Measurements from ENCODE around the gene B4GALNT4. TPM values are rescaled to one million over a fixed set of nuclear protein-coding genes. Genes with fewer than 3 reads are reported as not detected.

The B4GALNT4 gene
- total and polyA plus RNA-seq, 12 donors = 0.09 to 1.7 (median 0.56) TPM; not detected in 3

DNA sequence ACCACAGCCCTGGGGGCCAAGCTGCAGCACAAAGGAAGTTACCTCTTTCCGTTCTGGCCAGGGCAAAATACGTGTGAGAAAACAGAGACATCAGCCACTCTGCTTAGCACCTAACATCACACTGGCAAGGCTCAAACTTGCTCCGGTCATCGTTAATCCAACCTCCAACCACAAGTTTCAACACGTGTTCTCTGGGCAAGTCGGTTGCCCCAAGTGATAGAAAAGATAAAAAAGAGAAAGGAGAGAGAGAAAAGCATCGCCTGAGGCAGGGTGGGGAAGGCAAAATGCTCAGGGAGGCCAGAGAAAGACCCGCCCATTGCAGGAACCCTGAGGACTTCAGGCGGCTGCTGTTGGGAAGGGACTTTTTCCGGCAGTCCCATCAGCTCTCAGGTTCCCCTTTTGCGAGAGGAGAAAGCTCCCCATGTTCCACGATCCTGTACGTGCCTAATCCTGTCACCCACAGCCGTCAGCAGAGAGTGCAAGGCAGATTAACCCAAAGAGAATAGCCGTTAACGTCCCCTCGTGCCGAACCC is 18.5 kb upstream of the B4GALNT4 start:
- H3K4me1 ChIP-seq = peaks cover 5 to 55% (median 35%) of the 10 kb centered on the region in 9 donors
- H3K4me3 ChIP-seq = no peak overlapping the region
- TF ChIP-seq, protein P1, sequence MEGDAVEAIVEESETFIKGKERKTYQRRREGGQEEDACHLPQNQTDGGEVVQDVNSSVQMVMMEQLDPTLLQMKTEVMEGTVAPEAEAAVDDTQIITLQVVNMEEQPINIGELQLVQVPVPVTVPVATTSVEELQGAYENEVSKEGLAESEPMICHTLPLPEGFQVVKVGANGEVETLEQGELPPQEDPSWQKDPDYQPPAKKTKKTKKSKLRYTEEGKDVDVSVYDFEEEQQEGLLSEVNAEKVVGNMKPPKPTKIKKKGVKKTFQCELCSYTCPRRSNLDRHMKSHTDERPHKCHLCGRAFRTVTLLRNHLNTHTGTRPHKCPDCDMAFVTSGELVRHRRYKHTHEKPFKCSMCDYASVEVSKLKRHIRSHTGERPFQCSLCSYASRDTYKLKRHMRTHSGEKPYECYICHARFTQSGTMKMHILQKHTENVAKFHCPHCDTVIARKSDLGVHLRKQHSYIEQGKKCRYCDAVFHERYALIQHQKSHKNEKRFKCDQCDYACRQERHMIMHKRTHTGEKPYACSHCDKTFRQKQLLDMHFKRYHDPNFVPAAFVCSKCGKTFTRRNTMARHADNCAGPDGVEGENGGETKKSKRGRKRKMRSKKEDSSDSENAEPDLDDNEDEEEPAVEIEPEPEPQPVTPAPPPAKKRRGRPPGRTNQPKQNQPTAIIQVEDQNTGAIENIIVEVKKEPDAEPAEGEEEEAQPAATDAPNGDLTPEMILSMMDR (IDR thresholded peaks at IDR 0.05) = no peak
- no peak for DNase-seq
- H3K27me3 ChIP-seq = no peaks in the 10 kb centered on the region
- no peak for ATAC-seq
- intact Hi-C loops (cut with DNase I) = loop anchor here in 2 of 10 donors (10.0 kb wide), 2 partner anchors 46 to 146 kb away; partner anchors contain the start of genes BET1L (in 1 of the 2), IFITM2 (in 1 of the 2) and RIC8A (in 1 of the 2)
- H3K36me3 ChIP-seq = no peaks in the 10 kb centered on the region
- 67 to 76% methylated on average over 18 of the region's 18 CpGs for WGBS, 2 donors
- H3K27ac ChIP-seq = peak overlapping the region in 6 of 10 donors; percentile 7 to 39 (median 22)
- no peaks in the 10 kb centered on the region for H3K9me3 ChIP-seq

DNA sequence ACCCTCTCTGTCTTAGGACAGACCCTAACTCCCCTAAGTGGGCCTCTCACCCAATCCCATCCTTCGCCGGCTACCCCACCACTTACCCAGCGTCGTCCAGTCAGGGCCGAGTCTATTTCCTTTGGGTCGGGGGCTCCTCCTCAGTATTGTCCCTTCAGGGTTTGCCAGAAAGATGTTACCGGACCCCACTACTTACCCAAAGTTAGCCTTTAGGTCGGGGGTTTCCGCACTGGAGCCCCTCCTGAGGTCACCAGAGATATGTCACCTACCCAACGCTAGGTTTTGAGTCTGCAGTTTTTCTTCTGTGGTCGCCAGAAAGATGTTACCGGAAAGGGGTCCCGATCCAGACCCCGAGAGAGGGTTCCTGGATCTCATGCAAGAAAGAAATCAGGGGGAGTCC is 17.9 kb upstream of the B4GALNT4 start:
- intact Hi-C loops (cut with DNase I) = loop anchor here in 2 of 10 donors (10.0 kb wide), 2 partner anchors 47 to 147 kb away; partner anchors contain the start of genes BET1L (in 1 of the 2), IFITM2 (in 1 of the 2) and RIC8A (in 1 of the 2)
- no peak for DNase-seq

DNA sequence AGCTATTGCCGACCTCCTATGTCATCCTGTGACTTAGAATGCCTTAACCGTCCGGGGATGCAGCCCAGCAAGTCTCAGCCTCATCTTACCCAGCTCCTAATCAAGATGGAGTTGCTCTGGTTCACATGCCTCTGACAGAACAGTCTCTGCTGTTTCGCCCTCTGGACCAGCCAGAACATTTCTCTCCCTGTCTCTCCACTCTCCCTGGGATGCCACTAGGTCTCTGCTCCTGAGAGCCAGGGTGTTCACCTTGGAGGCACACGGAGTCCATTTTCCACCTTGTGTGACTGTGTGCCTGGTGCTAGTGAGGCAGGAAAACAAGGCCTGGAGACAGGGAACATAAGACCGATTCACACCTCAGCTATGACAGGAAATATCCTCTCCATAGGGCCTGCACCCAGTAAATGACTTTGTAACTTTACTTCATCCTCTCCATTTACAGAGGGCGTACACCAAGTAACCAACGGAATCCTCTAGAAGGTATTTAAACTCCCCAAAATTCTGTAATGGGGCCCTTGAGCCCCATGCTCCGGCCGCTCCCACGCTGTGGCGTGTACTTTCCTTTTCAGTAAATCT is 16.8 kb upstream of the B4GALNT4 start:
- Histone ChIP-seq H3K4me3 (no peak overlapping the region), H3K4me1 (peaks cover 5 to 56% (median 35%) of the 10 kb centered on the region in 9 donors), H3K27me3 (no peaks in the 10 kb centered on the region), H3K27ac (peak overlapping the region; percentile 93 to 100 (median 98)), H3K9me3 (no peaks in the 10 kb centered on the region), H3K36me3 (no peaks in the 10 kb centered on the region)
- no peak for ATAC-seq
- no peak for DNase-seq
- WGBS, 2 donors = 94 to 95% methylated on average over 12 of the region's 12 CpGs
- TF ChIP-seq, protein P1 (IDR thresholded peaks at IDR 0.05) = no peak
- intact Hi-C loops (cut with DNase I) = loop anchor here in 3 of 10 donors (2.0 to 10.0 kb wide), 5 partner anchors 16 to 148 kb away; partner anchors contain the start of genes BET1L (in 1 of the 3), IFITM1 (in 1 of the 3), IFITM2 (in 1 of the 3) and RIC8A (in 1 of the 3)

More for the DNA sequence above, 17.9 kb upstream of the B4GALNT4 start:
- Histone ChIP-seq H3K27ac (peak overlapping the region in 6 of 10 donors; percentile 7 to 39 (median 22)), H3K36me3 (no peaks in the 10 kb centered on the region), H3K4me3 (no peak overlapping the region), H3K4me1 (peaks cover 5 to 56% (median 35%) of the 10 kb centered on the region in 9 donors), H3K27me3 (no peaks in the 10 kb centered on the region), H3K9me3 (no peaks in the 10 kb centered on the region)
- ATAC-seq = no peak
- TF ChIP-seq, protein P1 (IDR thresholded peaks at IDR 0.05) = no peak
- 95 to 97% methylated on average over 14 of the region's 14 CpGs for WGBS, 2 donors

DNA sequence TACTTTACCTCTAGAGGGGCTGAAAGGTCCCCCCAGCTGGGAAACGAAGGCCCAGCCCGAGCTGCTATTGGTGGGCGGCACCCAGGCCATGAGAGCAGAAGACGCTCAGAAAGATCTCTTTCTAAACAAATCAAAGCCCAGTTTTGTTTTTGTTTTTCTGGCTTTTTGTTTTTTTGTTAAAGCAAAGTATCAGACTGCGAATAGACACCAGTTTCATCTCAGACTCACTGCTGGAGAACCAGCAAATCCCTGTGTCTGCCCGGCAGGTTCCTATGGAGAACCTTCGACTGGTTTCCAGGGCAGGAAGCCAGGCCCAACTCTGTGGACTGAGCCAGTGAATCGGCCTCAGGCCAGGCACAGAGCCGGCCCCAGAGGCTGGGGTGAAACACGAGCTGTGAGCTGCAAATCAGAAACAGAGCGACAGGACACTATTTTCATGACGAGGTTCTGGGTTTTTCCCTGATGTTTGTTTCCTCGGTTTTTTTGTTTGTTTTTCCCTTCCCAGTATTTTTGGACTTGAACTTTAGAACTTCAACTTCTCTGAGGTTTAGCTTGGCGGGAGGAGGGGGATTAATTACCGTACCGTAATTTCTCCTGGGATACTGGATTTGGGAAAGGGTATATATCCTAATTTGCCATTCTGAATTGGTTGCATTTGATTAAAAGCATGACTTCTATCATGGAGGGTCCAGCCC is 16.0 kb upstream of the B4GALNT4 start:
- TF ChIP-seq, protein P1 (IDR thresholded peaks at IDR 0.05) = no peak
- intact Hi-C loops (cut with DNase I) = loop anchor here in 3 of 10 donors (2.0 to 10.0 kb wide), 5 partner anchors 17 to 149 kb away; partner anchors contain the start of genes BET1L (in 1 of the 3), IFITM1 (in 1 of the 3), IFITM2 (in 1 of the 3) and RIC8A (in 1 of the 3)
- ATAC-seq (peak; percentile 46 to 82 (median 60)), DNase-seq (peak; percentile 84 to 88)
- Histone ChIP-seq H3K9me3 (no peaks in the 10 kb centered on the region), H3K4me3 (peak overlapping the region in 1 of 10 donors; percentile 11), H3K27me3 (no peaks in the 10 kb centered on the region), H3K27ac (peak overlapping the region; percentile 93 to 100 (median 98)), H3K36me3 (no peaks in the 10 kb centered on the region), H3K4me1 (peaks cover 5 to 54% (median 35%) of the 10 kb centered on the region in 9 donors)
- 32 to 38% methylated on average over 16 of the region's 16 CpGs for WGBS, 2 donors

Data from heart right ventricle (tissue), 16 donors.